T-cell (primary cell): Measurements from ENCODE around the gene RBM20. TPM values are rescaled to one million over a fixed set of nuclear protein-coding genes. Genes with fewer than 3 reads are reported as not detected.
"Not testable (repeated sequence)": the region's sequence is repeated elsewhere in the genome, so short reads cannot be mapped to it uniquely, and the experiment has no call there.

Experiments
- ATAC-seq, 4 experiments: fragments of 200-7000 bp in 3 of 4; fragments of 150-1000 bp in 1 of 4; cut with Tn5 transposase; replicated peaks in 1 of 4; 1 replicate in 3 of 4; 2 replicates in 1 of 4; pipeline ENCODE4 v1.10.0; 2021; ENCODE audit warnings: moderate library complexity in 3 of 4, mild to moderate bottlenecking in 2 of 4, moderate number of reproducible peaks in 1 of 4
- CTCF ChIA-PET, 2 donors: fragments of 300-600 bp; sonication (Branson Sonifier 250); formaldehyde crosslinking; loops; one replicate each; lab custom pipeline; 2022; ENCODE audit warnings: antibody characterized with exemption in 2 of 2; lab: Charles Lee
- POLR2A ChIA-PET, 2 donors: fragments of 300-600 bp; sonication (Branson Sonifier 250); formaldehyde crosslinking; loops; one replicate each; lab custom pipeline; 2022; ENCODE audit warnings: antibody characterized with exemption in 2 of 2; lab: Charles Lee
- DNase-seq, 35 experiments: peaks; one replicate each; pipeline versions ENCODE4 v3.0.0 to v3.0.0-alpha.2; 2013 to 2023
- H3K27ac ChIP-seq: one replicate; pipeline ENCODE4 v1.5.1; 2013; ENCODE audit warnings: low read length
- H3K27me3 ChIP-seq, 2 experiments: replicated peaks in 1 of 2; 1 replicate in 1 of 2; 2 replicates in 1 of 2; pipeline versions ENCODE4 v1.6.1 to v1.7.0; 2013; ENCODE audit warnings: low read length in 1 of 2, mixed read lengths in 1 of 2; ENCODE audit not compliant: control insufficient read depth in 2 of 2, insufficient read depth in 2 of 2; ENCODE audit errors: extremely low read depth in 1 of 2
- H3K36me3 ChIP-seq, 2 donors: 1 replicate in 1 of 2; 2 replicates in 1 of 2; pipeline versions ENCODE4 v1.6.1 to v1.7.0; 2013; ENCODE audit warnings: low read length in 1 of 2; ENCODE audit not compliant: control insufficient read depth in 2 of 2, insufficient read depth in 1 of 2; ENCODE audit errors: extremely low read depth in 1 of 2
- H3K4me1 ChIP-seq, 2 experiments: 1 replicate in 1 of 2; 2 replicates in 1 of 2; pipeline versions ENCODE4 v1.6.1 to v1.7.0; 2013; ENCODE audit warnings: low read length in 2 of 2, mixed read lengths in 1 of 2; ENCODE audit not compliant: insufficient read depth in 2 of 2, control insufficient read depth in 1 of 2; ENCODE audit errors: extremely low read depth in 1 of 2
- H3K4me3 ChIP-seq, 2 donors: 1 replicate in 1 of 2; 2 replicates in 1 of 2; pipeline versions ENCODE4 v1.5.1 to v1.7.0; 2013; ENCODE audit warnings: mild to moderate bottlenecking in 2 of 2, low read length in 1 of 2, moderate library complexity in 1 of 2; ENCODE audit not compliant: control insufficient read depth in 1 of 2; ENCODE audit errors: extremely low read depth in 1 of 2
- H3K9me3 ChIP-seq: 2 replicates; pipeline ENCODE4 v1.7.0; 2013
- H3K27ac Mint-ChIP-seq, 2 donors: one replicate each; pipeline ENCODE4 v1.8.0; 2020 to 2021; ENCODE audit warnings: mild to moderate bottlenecking in 2 of 2, mixed read lengths in 2 of 2
- H3K27me3 Mint-ChIP-seq, 2 donors: one replicate each; pipeline ENCODE4 v1.8.0; 2021 to 2022; ENCODE audit warnings: mixed read lengths in 2 of 2
- H3K36me3 Mint-ChIP-seq: one replicate; pipeline ENCODE4 v1.8.0; 2021; ENCODE audit warnings: mixed read lengths
- H3K4me1 Mint-ChIP-seq, 3 donors: one replicate each; pipeline ENCODE4 v1.8.0; 2020 to 2022; ENCODE audit warnings: mixed read lengths in 3 of 3, mild to moderate bottlenecking in 1 of 3
- H3K4me3 Mint-ChIP-seq, 3 donors: one replicate each; pipeline ENCODE4 v1.8.0; 2020 to 2022; ENCODE audit warnings: mild to moderate bottlenecking in 3 of 3, mixed read lengths in 3 of 3, moderate library complexity in 3 of 3
- H3K9me3 Mint-ChIP-seq, 3 donors: one replicate each; pipeline ENCODE4 v1.8.0; 2020 to 2022; ENCODE audit warnings: mixed read lengths in 3 of 3
- WGBS: methylation state at CpG from one replicate; pipeline ENCODE4 v1.1.5; 2013; ENCODE audit warnings: missing lambda C conversion rate; ENCODE audit not compliant: insufficient coverage; 5-methylcytosine and 5-hydroxymethylcytosine counted together
- total RNA-seq, 35 experiments: library from RNA in 6 of 35; stranded (reverse) in 6 of 35; fragments of 120-200 nt in 1 of 35; gene quantifications; one replicate each; pipeline versions ENCODE4 v1.2.1 to v1.2.4 and lab custom pipeline; 2013 to 2026

RBM20 gene
- total RNA-seq, 5 donors from 2014 or later (not counting 1 experiment from before 2014, with no cell fraction given) = 0.09 to 3.0 (median 0.33) TPM

DNA sequence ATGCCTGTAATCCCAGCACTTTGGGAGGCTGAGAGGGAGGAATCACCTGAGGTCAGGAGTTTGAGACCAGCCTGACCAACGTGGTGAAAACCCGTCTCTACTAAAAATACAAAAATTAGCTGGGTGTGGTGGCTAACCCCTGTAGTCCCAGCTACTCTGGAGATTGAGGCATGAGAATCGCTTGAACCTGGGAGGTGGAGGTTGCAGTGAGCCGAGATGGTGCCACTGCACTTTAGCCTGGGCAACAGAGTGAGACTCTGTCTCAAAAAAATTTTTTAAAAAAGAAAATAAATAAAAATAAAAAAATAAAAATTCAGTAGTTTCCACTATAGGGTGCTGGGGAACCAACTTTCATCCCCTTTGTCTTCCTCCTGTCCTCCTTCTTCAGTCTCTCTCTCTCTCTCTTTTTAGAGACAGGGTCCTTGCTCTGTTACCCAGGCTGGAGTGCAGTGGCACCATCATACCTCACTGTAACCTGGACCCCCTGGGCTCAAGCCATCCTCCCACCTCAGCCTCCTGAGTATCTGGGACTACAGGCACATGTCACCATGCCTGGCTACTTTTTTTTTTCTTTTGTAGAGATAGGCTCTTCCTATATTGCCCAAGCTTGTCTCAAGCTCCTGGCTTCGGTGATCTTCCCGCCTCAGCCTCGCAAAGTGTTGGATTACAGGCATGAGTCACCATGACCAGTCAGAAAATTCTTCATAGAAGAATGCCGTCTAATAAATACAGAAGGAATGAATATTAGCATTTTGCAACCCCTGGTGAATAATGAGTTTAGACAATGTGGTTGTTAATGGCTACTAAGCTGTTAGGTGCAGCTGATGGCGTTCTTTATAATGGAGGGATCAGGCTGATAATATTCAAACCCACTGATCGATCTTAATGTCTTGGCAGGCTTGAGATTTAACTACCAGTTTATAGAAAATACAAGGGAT lies 20.6 kb downstream of the RBM20 start:
- POLR2A ChIA-PET = interaction anchor here in 1 of 2 donors (0.6 kb wide), 1 partner anchor 247 kb away, joined by 3 read pairs; no protein-coding TSS in a partner anchor
- no peak overlapping the region for H3K4me3 Mint-ChIP-seq
- DNase-seq (no peak), ATAC-seq (no peak)
- H3K9me3 Mint-ChIP-seq = no peaks in the 10 kb centered on the region
- H3K9me3 ChIP-seq = no peaks in the 10 kb centered on the region
- H3K4me1 ChIP-seq = peaks cover 0 to 2% of the 10 kb centered on the region in 2 experiments
- H3K36me3 Mint-ChIP-seq = no peaks in the 10 kb centered on the region
- CTCF ChIA-PET = interaction anchor here in 1 of 2 donors (0.9 to 1.1 kb wide), 3 partner anchors 8 to 64 kb away, joined by 3 to 4 read pairs (median 3); no protein-coding TSS in a partner anchor
- H3K27ac Mint-ChIP-seq = no peak overlapping the region
- H3K27ac ChIP-seq = no peak overlapping the region
- peaks cover 3 to 7% (median 6%) of the 10 kb centered on the region in 3 donors for H3K4me1 Mint-ChIP-seq
- H3K27me3 ChIP-seq = peaks cover 0 to 4% of the 10 kb centered on the region in 2 experiments
- H3K4me3 ChIP-seq = no peak overlapping the region
- WGBS = no CpG with 5 or more reads among the region's 10 CpGs
- H3K36me3 ChIP-seq = no peaks in the 10 kb centered on the region
- H3K27me3 Mint-ChIP-seq = peaks cover 0 to 27% of the 10 kb centered on the region in 2 donors

DNA sequence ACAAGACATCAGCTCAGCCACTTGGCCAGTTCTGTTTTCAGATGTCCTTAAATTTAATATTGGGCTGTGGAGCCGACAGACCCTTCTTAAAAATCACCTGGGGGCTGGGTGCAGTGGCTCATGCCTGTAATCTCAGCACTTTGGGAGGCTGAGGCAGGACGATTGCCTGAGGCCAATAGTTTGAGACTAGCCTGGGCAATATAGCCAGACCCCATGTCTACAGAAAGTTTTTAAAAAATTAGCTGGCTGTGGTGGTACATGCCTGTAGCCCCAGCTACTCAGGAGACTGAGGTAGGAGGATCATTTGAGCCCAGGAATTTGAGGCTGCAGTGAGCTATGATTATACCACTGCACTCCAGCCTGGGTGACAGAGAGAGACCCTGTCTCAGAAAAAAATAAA lies 22.1 kb downstream of the RBM20 start:
- H3K27me3 ChIP-seq, ATAC-seq, H3K4me3 ChIP-seq, H3K36me3 Mint-ChIP-seq, H3K9me3 Mint-ChIP-seq, H3K27ac ChIP-seq, DNase-seq, H3K27ac Mint-ChIP-seq, H3K4me3 Mint-ChIP-seq, H3K4me1 Mint-ChIP-seq, POLR2A ChIA-PET, H3K9me3 ChIP-seq, H3K4me1 ChIP-seq, H3K36me3 ChIP-seq: not testable (repeated sequence)
- CTCF ChIA-PET = interaction anchor here (0.6 to 0.7 kb wide), 2 partner anchors 9 to 198 kb away, joined by 3 read pairs; no protein-coding TSS in a partner anchor
- H3K27me3 Mint-ChIP-seq = peaks cover 0 to 20% of the 10 kb centered on the region in 2 donors
- WGBS = 29% methylated on average over 1 of the region's 2 CpGs

DNA sequence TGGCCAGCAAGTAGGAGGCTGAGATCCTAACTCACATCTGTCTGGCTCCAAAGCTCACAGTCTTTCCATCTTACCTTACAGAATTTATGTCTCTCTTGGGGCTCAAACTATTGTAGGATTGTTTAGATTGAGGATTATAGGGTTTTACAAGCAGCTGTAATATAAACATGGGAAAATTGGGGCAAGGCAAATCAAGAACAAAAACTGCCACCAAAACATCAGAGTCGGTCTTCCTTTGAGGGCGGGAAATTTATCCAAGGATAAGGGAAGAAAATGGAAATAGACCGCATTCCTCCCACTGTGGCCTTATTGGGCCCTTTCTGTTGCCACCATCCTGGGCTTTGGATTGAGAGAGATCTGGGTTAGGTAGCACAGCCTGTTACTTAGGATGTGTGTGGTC lies 22.5 kb downstream of the RBM20 start:
- Mint-ChIP-seq H3K36me3 (no peaks in the 10 kb centered on the region), H3K4me1 (peaks cover 3 to 6% (median 6%) of the 10 kb centered on the region in 3 donors), H3K9me3 (no peaks in the 10 kb centered on the region), H3K4me3 (no peak overlapping the region), H3K27ac (no peak overlapping the region), H3K27me3 (peaks cover 0 to 17% of the 10 kb centered on the region in 2 donors)
- ATAC-seq = no peak
- WGBS = no CpG with 5 or more reads among the region's 3 CpGs
- Histone ChIP-seq H3K36me3 (no peaks in the 10 kb centered on the region), H3K9me3 (no peaks in the 10 kb centered on the region), H3K4me1 (peaks cover under 1 to 2% of the 10 kb centered on the region in 2 experiments), H3K27ac (no peak overlapping the region), H3K4me3 (no peak overlapping the region), H3K27me3 (peaks cover 0 to 2% of the 10 kb centered on the region in 2 experiments)
- DNase-seq = no peak
- CTCF ChIA-PET = interaction anchor here in 1 of 2 donors (0.7 kb wide), 1 partner anchor 329 kb away, joined by 3 read pairs; no protein-coding TSS in a partner anchor
- POLR2A ChIA-PET = no interaction called here

DNA sequence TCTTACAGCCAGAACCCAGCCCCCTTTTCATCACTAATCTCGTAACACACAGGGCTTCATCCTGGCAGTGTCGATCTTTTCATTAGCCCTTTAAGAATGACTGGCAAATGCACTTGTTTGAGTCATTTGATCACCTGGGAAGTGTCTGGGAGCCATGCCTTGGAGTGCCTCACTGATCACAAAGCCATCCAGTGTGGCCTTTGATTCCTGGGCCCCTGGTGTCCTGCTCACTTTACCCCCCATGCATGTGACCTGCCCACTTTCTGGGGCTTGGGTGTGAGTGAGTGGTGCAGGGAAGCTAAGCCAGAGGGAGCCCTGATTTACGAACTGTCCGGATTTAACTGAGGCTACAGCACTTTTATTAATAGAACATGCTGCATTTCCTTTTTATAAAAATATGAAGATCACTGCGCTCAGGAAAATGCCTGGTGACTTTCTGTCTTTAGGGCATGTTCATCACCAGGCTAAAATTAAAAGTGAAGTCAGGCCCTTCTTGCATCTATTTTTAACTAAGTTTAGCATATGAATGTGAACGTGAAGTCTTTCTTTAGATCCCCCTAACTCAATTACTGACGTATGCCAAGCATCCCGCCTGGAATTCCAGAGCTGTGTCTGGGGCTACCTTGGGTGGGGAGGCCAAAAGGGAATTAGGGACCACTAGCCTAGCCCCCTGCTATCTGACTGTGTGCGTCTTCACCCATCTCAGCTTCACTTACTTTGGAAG lies 23.6 kb downstream of the RBM20 start:
- Mint-ChIP-seq H3K4me1 (peaks cover 2 to 9% (median 6%) of the 10 kb centered on the region in 3 donors), H3K36me3 (no peaks in the 10 kb centered on the region), H3K4me3 (no peak overlapping the region), H3K27me3 (peaks cover 0 to 17% of the 10 kb centered on the region in 2 donors), H3K9me3 (no peaks in the 10 kb centered on the region), H3K27ac (no peak overlapping the region)
- no peak for ATAC-seq
- no peak for DNase-seq
- CTCF ChIA-PET = no interaction called here
- H3K9me3 ChIP-seq = no peaks in the 10 kb centered on the region
- H3K36me3 ChIP-seq = no peaks in the 10 kb centered on the region
- H3K27me3 ChIP-seq = peaks cover 0 to 2% of the 10 kb centered on the region in 2 experiments
- peaks cover 0 to 5% of the 10 kb centered on the region in 2 experiments for H3K4me1 ChIP-seq
- 84% methylated on average over 3 of the region's 9 CpGs for WGBS
- POLR2A ChIA-PET = interaction anchor here in 1 of 2 donors (0.9 kb wide), 1 partner anchor 10 kb away, joined by 3 read pairs; no protein-coding TSS in a partner anchor
- no peak overlapping the region for H3K4me3 ChIP-seq
- no peak overlapping the region for H3K27ac ChIP-seq

GRCh38 chr10:110668443-110668842 lies 24.3 kb downstream of the RBM20 start:
- Mint-ChIP-seq H3K27me3 (peaks cover 0 to 14% of the 10 kb centered on the region in 2 donors), H3K4me3 (no peak overlapping the region), H3K27ac (no peak overlapping the region), H3K9me3 (no peaks in the 10 kb centered on the region), H3K36me3 (no peaks in the 10 kb centered on the region), H3K4me1 (peaks cover 2 to 9% (median 6%) of the 10 kb centered on the region in 3 donors)
- H3K27ac ChIP-seq = no peak overlapping the region
- ChIA-PET POLR2A (no interaction called here), CTCF (no interaction called here)
- no peak for DNase-seq
- ATAC-seq = no peak
- H3K9me3 ChIP-seq = no peaks in the 10 kb centered on the region
- peaks cover 0 to 5% of the 10 kb centered on the region in 2 experiments for H3K4me1 ChIP-seq
- H3K4me3 ChIP-seq = no peak overlapping the region
- H3K36me3 ChIP-seq = no peaks in the 10 kb centered on the region
- WGBS = no CpG with 5 or more reads among the region's 5 CpGs
- peaks cover 0 to 2% of the 10 kb centered on the region in 2 experiments for H3K27me3 ChIP-seq

DNA sequence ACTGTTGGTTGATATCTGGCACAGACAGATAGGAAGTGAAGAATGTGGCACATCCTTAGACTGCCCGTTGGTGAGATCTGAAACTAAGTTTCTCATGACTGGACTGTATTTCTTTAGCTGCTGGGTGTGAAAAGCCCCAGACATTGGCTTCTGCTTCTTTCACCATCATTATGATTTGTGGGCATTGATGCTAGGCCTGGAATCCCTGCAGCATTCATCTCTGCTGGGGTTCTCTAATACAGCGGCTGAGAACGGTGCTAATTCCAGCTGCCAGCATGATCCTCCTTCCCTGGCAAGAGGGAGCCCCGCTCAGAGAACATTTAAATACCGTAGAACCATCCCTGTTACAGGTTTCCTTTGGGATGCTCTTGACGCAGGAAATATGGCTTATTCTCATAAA lies 26.2 kb downstream of the RBM20 start:
- no peak for ATAC-seq
- WGBS = 100% methylated on average over 2 of the region's 6 CpGs

More for the DNA sequence above, 26.2 kb downstream of the RBM20 start:
- DNase-seq = no peak
- Histone ChIP-seq H3K27ac (no peak overlapping the region), H3K27me3 (peaks cover 0 to 2% of the 10 kb centered on the region in 2 experiments), H3K4me3 (no peak overlapping the region), H3K9me3 (no peaks in the 10 kb centered on the region), H3K4me1 (peaks cover 0 to 5% of the 10 kb centered on the region in 2 experiments), H3K36me3 (no peaks in the 10 kb centered on the region)
- Mint-ChIP-seq H3K9me3 (no peaks in the 10 kb centered on the region), H3K36me3 (no peaks in the 10 kb centered on the region), H3K4me3 (no peak overlapping the region), H3K27me3 (peaks cover 0 to 17% of the 10 kb centered on the region in 2 donors), H3K27ac (no peak overlapping the region), H3K4me1 (peaks cover 2 to 9% (median 6%) of the 10 kb centered on the region in 3 donors)
- ChIA-PET POLR2A (no interaction called here), CTCF (no interaction called here)
